Trophoblast cell (in vitro differentiated cells and primary cell): ENCODE data around the gene SERGEF.

Experiments used
- DNase-seq, 2 donors: peaks; one replicate each; pipeline ENCODE4 v3.0.0-alpha.2; 2016
- H2AFZ ChIP-seq: 2 replicates; pipeline ENCODE4 v1.6.1; 2013; ENCODE audit warnings: low read length, moderate library complexity, mild to moderate bottlenecking; ENCODE audit not compliant: insufficient read depth, poor library complexity
- H2AK5ac ChIP-seq: 2 replicates; pipeline ENCODE4 v1.6.1; 2013; ENCODE audit warnings: mild to moderate bottlenecking, low read length
- H2BK120ac ChIP-seq: 2 replicates; pipeline ENCODE4 v1.6.1; 2013; ENCODE audit warnings: low read length, mild to moderate bottlenecking, moderate library complexity; ENCODE audit not compliant: insufficient read depth, poor library complexity
- H2BK12ac ChIP-seq: 2 replicates; pipeline ENCODE4 v1.6.1; 2013; ENCODE audit warnings: mild to moderate bottlenecking, low read length, moderate library complexity
- H2BK5ac ChIP-seq: 2 replicates; pipeline ENCODE4 v1.6.1; 2013; ENCODE audit warnings: low read length, low read depth, moderate library complexity, mild to moderate bottlenecking; ENCODE audit not compliant: poor library complexity
- H3K14ac ChIP-seq: 2 replicates; pipeline ENCODE4 v1.6.1; 2013; ENCODE audit warnings: mild to moderate bottlenecking, low read length
- H3K18ac ChIP-seq: 2 replicates; pipeline ENCODE4 v1.6.1; 2013; ENCODE audit warnings: mild to moderate bottlenecking, low read length
- H3K23ac ChIP-seq: 2 replicates; pipeline ENCODE4 v1.6.1; 2013; ENCODE audit warnings: low read length
- H3K27ac ChIP-seq: 2 replicates; pipeline ENCODE4 v1.5.1; 2013; ENCODE audit warnings: low read depth, mild to moderate bottlenecking, inconsistent platforms, low read length, moderate library complexity
- H3K27me3 ChIP-seq: 2 replicates; pipeline ENCODE4 v1.6.1; 2013; ENCODE audit warnings: inconsistent platforms, mild to moderate bottlenecking, low read length, moderate library complexity; ENCODE audit not compliant: insufficient read depth
- H3K36me3 ChIP-seq, 2 experiments: 1 replicate in 1 of 2; 2 replicates in 1 of 2; pipeline ENCODE4 v1.6.1; 2013; ENCODE audit warnings: low read length in 2 of 2, mild to moderate bottlenecking in 2 of 2, moderate library complexity in 1 of 2; ENCODE audit not compliant: insufficient read depth in 2 of 2, control insufficient read depth in 1 of 2
- H3K4ac ChIP-seq: 2 replicates; pipeline ENCODE4 v1.6.1; 2013; ENCODE audit warnings: low read depth, mild to moderate bottlenecking, low read length, moderate library complexity
- H3K4me1 ChIP-seq, 2 experiments: 1 replicate in 1 of 2; 2 replicates in 1 of 2; pipeline ENCODE4 v1.6.1; 2013; ENCODE audit warnings: low read length in 2 of 2, mild to moderate bottlenecking in 2 of 2, moderate library complexity in 1 of 2; ENCODE audit not compliant: insufficient read depth in 2 of 2, control insufficient read depth in 1 of 2
- H3K4me2 ChIP-seq: 2 replicates; pipeline ENCODE4 v1.6.1; 2013; ENCODE audit warnings: inconsistent platforms, mild to moderate bottlenecking, low read length, moderate library complexity
- H3K4me3 ChIP-seq: 2 replicates; pipeline ENCODE4 v1.5.1; 2013; ENCODE audit warnings: mild to moderate bottlenecking, low read depth, low read length, inconsistent platforms
- H3K79me1 ChIP-seq: one replicate; pipeline ENCODE4 v1.6.1; 2013; ENCODE audit warnings: low read length
- H3K79me2 ChIP-seq: 2 replicates; pipeline ENCODE4 v1.6.1; 2013; ENCODE audit warnings: low read length, mild to moderate bottlenecking; ENCODE audit not compliant: control insufficient read depth, insufficient read depth, poor library complexity
- H3K9ac ChIP-seq: 2 replicates; pipeline ENCODE4 v1.6.1; 2013; ENCODE audit warnings: mild to moderate bottlenecking, low read length
- H3K9me3 ChIP-seq: 2 replicates; pipeline ENCODE4 v1.6.1; 2013; ENCODE audit warnings: low read depth, mild to moderate bottlenecking, control low read depth, inconsistent platforms, low read length; ENCODE audit not compliant: insufficient read depth
- H4K12ac ChIP-seq: 2 replicates; pipeline ENCODE4 v1.6.1; 2013; ENCODE audit warnings: low read depth, mild to moderate bottlenecking, low read length, moderate library complexity
- H4K8ac ChIP-seq: 2 replicates; pipeline ENCODE4 v1.6.1; 2013; ENCODE audit warnings: low read depth, mild to moderate bottlenecking, low read length, moderate library complexity
- H4K91ac ChIP-seq: one replicate; pipeline ENCODE4 v1.6.1; 2013; ENCODE audit warnings: low read depth, mild to moderate bottlenecking, low read length, moderate library complexity
- WGBS: extraction: QIAGEN DNeasy Blood & Tissue Kit; methylation state at CpG from one replicate; pipeline ENCODE4 v1.1.7; 2013; ENCODE audit warnings: missing lambda C conversion rate; ENCODE audit not compliant: insufficient read length, insufficient coverage; ENCODE audit errors: extremely low coverage; 5-methylcytosine and 5-hydroxymethylcytosine counted together

SERGEF gene

DNA sequence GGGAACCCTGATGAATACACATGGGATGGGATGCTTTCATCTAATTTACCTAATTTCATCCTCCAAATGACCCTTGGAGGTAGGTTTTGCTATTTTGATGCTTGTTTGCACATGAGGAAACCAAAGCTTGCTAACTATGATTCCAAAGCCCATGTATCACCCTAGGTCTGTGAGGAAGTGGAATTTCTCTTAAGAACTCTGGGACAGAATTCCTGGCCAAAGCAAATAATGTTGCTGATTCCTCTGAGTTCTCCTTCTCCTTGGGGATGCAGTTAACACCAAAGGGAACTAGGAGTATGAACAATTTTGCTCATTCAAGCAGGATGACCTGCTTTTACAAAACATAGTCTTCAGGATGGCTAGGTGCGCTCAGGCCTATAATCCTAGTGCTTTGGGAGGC lies 198.3 kb downstream of the SERGEF start:
- Histone ChIP-seq H2AK5ac (peak overlapping the region; percentile 81), H2BK120ac (peak overlapping the region; percentile 24), H3K79me1 (peaks cover 4% of the 10 kb centered on the region), H3K4me2 (no peak overlapping the region), H3K14ac (no peak overlapping the region), H3K23ac (no peak overlapping the region), H3K4me1 (peaks cover 36 to 51% of the 10 kb centered on the region in 2 experiments), H2BK12ac (peak overlapping the region; percentile 42), H2AFZ (no peak overlapping the region), H4K91ac (peak overlapping the region; percentile 78), H3K4me3 (no peak overlapping the region), H3K9ac (no peak overlapping the region), H4K8ac (no peak overlapping the region), H2BK5ac (peak overlapping the region; percentile 47), H3K18ac (no peak overlapping the region), H3K27ac (peak overlapping the region; percentile 38), H3K9me3 (no peaks in the 10 kb centered on the region), H3K79me2 (no peaks in the 10 kb centered on the region), H4K12ac (no peak overlapping the region), H3K4ac (no peak overlapping the region), H3K27me3 (no peaks in the 10 kb centered on the region), H3K36me3 (no peaks in the 10 kb centered on the region)
- DNase-seq, result no peak
- no CpG with 5 or more reads among the region's 1 CpG for WGBS

DNA sequence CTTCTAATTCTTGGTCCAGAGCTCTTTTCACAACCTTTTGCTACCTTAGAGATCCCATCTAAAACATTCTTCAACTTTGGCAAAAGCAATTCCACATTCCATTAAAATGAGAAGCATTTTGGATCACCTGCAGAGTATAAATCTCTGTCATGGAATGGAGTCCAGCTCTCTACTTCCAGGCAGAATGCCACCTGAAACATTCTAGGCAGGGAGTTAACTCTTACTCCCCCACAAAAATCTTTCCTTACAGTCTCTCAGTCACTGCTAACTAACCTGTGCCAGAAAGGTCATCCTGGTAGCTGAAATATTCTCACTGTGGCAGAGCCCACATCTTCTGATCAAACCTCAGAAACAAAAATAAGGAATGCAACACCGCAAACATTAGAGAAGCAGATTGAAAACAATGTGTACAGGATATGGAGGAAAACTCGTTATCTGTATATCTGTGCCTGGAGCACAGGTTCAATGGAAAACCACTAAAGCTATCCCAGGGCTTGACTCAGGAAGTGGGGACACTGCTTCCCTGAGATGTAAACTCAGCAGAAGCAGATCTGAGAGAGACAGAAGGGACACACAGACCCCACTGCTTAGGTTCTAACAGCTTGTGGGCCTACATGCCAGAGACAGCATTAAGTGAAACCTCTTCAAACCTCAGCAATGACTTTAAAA lies 199.3 kb downstream of the SERGEF start:
- H3K27ac ChIP-seq, result peak overlapping the region; percentile 67
- no peaks in the 10 kb centered on the region for H3K36me3 ChIP-seq
- no peak overlapping the region for H3K4me3 ChIP-seq
- H3K9me3 ChIP-seq, result no peaks in the 10 kb centered on the region
- no peak overlapping the region for H2AK5ac ChIP-seq
- peak overlapping the region; percentile 0 for H3K4me2 ChIP-seq
- H3K9ac ChIP-seq, result no peak overlapping the region
- no peaks in the 10 kb centered on the region for H3K27me3 ChIP-seq
- DNase-seq, result peak in 1 of 2 donors; percentile 61
- H3K79me2 ChIP-seq, result no peaks in the 10 kb centered on the region
- H3K14ac ChIP-seq, result no peak overlapping the region
- no peak overlapping the region for H4K8ac ChIP-seq
- no peak overlapping the region for H2BK12ac ChIP-seq
- no peak overlapping the region for H3K23ac ChIP-seq
- WGBS, result no CpG with 5 or more reads among the region's 2 CpGs
- H4K12ac ChIP-seq, result no peak overlapping the region
- peaks cover 4% of the 10 kb centered on the region for H3K79me1 ChIP-seq
- H2BK120ac ChIP-seq, result no peak overlapping the region
- H3K18ac ChIP-seq, result peak overlapping the region; percentile 22
- H3K4ac ChIP-seq, result no peak overlapping the region
- H2BK5ac ChIP-seq, result peak overlapping the region; percentile 8
- H3K4me1 ChIP-seq, result peaks cover 36 to 51% of the 10 kb centered on the region in 2 experiments
- H2AFZ ChIP-seq, result no peak overlapping the region
- H4K91ac ChIP-seq, result peak overlapping the region; percentile 61

GRCh38 chr11:17812865-17813187 lies 200.0 kb downstream of the SERGEF start:
- no CpG with 5 or more reads among the region's 4 CpGs for WGBS

GRCh38 chr11:17812091-17812864 lies 200.6 kb downstream of the SERGEF start:
- no peak overlapping the region for H2AFZ ChIP-seq
- peak; percentile 43 to 63 for DNase-seq
- H3K4me2 ChIP-seq, result peak overlapping the region; percentile 13
- peak overlapping the region; percentile 46 for H2BK12ac ChIP-seq
- H3K9ac ChIP-seq, result no peak overlapping the region
- H4K12ac ChIP-seq, result no peak overlapping the region
- no peak overlapping the region for H4K8ac ChIP-seq
- H3K14ac ChIP-seq, result peak overlapping the region; percentile 77
- no peaks in the 10 kb centered on the region for H3K79me2 ChIP-seq
- WGBS, result no CpG with 5 or more reads among the region's 2 CpGs
- no peak overlapping the region for H2BK120ac ChIP-seq
- H3K27ac ChIP-seq, result peak overlapping the region; percentile 67
- H3K4me1 ChIP-seq, result peaks cover 34 to 49% of the 10 kb centered on the region in 2 experiments
- no peaks in the 10 kb centered on the region for H3K36me3 ChIP-seq
- H3K18ac ChIP-seq, result peak overlapping the region; percentile 41
- no peaks in the 10 kb centered on the region for H3K27me3 ChIP-seq
- H3K23ac ChIP-seq, result no peak overlapping the region
- no peak overlapping the region for H2AK5ac ChIP-seq
- H3K9me3 ChIP-seq, result no peaks in the 10 kb centered on the region
- peak overlapping the region; percentile 4 for H2BK5ac ChIP-seq
- H3K4ac ChIP-seq, result no peak overlapping the region
- peak overlapping the region; percentile 81 for H4K91ac ChIP-seq
- no peak overlapping the region for H3K4me3 ChIP-seq
- peaks cover 4% of the 10 kb centered on the region for H3K79me1 ChIP-seq

More at GRCh38 chr11:17812865-17813187, 200.0 kb downstream of the SERGEF start:
- Histone ChIP-seq H3K18ac (peak overlapping the region; percentile 22), H3K9ac (no peak overlapping the region), H3K79me2 (no peaks in the 10 kb centered on the region), H3K23ac (no peak overlapping the region), H2AK5ac (no peak overlapping the region), H2AFZ (no peak overlapping the region), H3K27me3 (no peaks in the 10 kb centered on the region), H3K4ac (no peak overlapping the region), H2BK5ac (peak overlapping the region; percentile 8), H2BK12ac (peak overlapping the region; percentile 25), H3K79me1 (peaks cover 4% of the 10 kb centered on the region), H3K4me3 (no peak overlapping the region), H2BK120ac (peak overlapping the region; percentile 65), H3K4me1 (peaks cover 34 to 50% of the 10 kb centered on the region in 2 experiments), H3K9me3 (no peaks in the 10 kb centered on the region), H3K27ac (peak overlapping the region; percentile 67), H3K4me2 (no peak overlapping the region), H4K91ac (peak overlapping the region; percentile 61), H3K36me3 (no peaks in the 10 kb centered on the region), H4K8ac (no peak overlapping the region), H4K12ac (no peak overlapping the region), H3K14ac (peak overlapping the region; percentile 4)
- no peak for DNase-seq
